ENCODE measurements around the gene SLC27A3.
"Not testable (repeated sequence)": the region's sequence is repeated elsewhere in the genome, so short reads cannot be mapped to it uniquely, and the experiment has no call there.

SLC27A3 gene

DNA sequence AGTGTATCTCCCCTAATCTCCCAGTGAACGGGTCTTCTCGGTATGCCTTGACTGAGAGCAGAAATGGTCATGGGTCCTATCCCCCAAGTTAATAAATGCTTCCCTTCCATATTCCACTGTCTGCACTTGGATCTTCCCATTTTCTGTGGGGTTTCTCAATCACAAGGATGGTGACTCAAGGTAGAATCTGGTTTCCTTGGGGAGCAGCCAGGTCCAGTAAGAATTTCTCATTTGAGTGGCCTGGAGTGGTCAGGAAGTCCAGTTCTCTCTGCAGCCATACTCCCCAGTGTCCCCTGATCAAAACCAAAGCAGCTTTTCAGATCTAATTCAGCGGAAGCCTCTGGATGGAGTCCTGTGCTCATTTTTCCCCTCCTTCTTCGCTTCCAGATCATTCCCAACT, 14.8 kb upstream of the SLC27A3 start:
- in situ Hi-C loops (cut with HindIII; ENCODE audit: low sequenced_read_pairs): no loop called here
- TF ChIP-seq, protein P1, sequence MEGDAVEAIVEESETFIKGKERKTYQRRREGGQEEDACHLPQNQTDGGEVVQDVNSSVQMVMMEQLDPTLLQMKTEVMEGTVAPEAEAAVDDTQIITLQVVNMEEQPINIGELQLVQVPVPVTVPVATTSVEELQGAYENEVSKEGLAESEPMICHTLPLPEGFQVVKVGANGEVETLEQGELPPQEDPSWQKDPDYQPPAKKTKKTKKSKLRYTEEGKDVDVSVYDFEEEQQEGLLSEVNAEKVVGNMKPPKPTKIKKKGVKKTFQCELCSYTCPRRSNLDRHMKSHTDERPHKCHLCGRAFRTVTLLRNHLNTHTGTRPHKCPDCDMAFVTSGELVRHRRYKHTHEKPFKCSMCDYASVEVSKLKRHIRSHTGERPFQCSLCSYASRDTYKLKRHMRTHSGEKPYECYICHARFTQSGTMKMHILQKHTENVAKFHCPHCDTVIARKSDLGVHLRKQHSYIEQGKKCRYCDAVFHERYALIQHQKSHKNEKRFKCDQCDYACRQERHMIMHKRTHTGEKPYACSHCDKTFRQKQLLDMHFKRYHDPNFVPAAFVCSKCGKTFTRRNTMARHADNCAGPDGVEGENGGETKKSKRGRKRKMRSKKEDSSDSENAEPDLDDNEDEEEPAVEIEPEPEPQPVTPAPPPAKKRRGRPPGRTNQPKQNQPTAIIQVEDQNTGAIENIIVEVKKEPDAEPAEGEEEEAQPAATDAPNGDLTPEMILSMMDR (IDR thresholded peaks at IDR 0.05; ENCODE audit: low read depth, low read length, missing control alignments): no peak
- no peak for DNase-seq (ENCODE audit: low read depth)
- no peak overlapping the region for H3K4me3 ChIP-seq (ENCODE audit: low read depth, low read length)

- no peak overlapping the region for H3K4me3 ChIP-seq (ENCODE audit: low read depth, low read length)
- in situ Hi-C loops (cut with HindIII; ENCODE audit: low sequenced_read_pairs): no loop called here
- DNase-seq (ENCODE audit: low read depth): no peak
- TF ChIP-seq, protein P1 (IDR thresholded peaks at IDR 0.05; ENCODE audit: low read depth, low read length, missing control alignments): no peak
Observed at GRCh38 chr1:153763365-153764225, 11.6 kb upstream of the SLC27A3 start.

DNA sequence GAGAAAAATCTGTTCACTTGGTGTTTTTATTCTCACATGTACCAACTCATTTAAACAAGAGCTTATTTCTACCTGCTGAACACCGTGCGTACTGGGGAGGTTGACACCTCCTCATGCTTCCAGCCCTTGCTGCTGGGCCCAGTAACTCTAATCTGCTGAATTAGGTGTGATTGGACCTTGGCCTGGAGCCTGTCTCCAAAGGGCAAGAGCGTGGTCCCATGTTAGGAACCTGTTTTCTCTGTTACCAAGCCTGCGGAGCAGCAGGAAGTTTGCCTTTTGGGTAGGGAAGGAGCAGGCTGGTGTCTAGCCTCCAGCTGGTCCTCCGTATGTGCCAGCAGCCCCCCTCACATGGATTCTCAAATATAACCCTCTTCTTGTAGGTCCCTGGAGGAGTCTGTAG, 10.9 kb upstream of the SLC27A3 start:
- DNase-seq (ENCODE audit: low read depth): no peak
- TF ChIP-seq, protein P1 (IDR thresholded peaks at IDR 0.05; ENCODE audit: low read depth, low read length, missing control alignments): no peak
- in situ Hi-C loops (cut with HindIII; ENCODE audit: low sequenced_read_pairs): no loop called here
- no peak overlapping the region for H3K4me3 ChIP-seq (ENCODE audit: low read depth, low read length)

DNA sequence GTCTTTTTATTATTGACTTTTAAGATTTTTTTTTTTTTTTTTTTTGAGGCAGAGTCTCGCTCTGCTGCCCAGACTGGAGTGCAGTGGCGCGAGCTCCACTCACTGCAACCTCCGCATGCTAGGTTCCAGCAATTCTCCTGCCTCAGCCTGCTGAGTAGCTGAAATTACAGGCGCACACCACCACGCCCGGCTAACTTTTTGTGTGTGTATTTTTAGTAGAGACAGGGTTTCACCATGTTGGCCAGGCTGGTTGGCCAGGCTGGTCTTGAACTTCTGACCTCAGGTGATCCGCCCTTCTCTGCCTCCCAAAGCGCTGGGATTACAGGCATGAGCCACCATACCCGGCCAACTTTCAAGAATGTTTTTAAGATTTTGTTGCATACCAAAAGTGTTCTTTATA, 8.5 kb upstream of the SLC27A3 start:
- DNase-seq (ENCODE audit: low read depth); in situ Hi-C loops (cut with HindIII; ENCODE audit: low sequenced_read_pairs); H3K4me3 ChIP-seq (ENCODE audit: low read depth, low read length): not testable (repeated sequence)

GRCh38 chr1:153767519-153767918, 7.7 kb upstream of the SLC27A3 start:
- DNase-seq (ENCODE audit: low read depth): no peak
- TF ChIP-seq, protein P1 (IDR thresholded peaks at IDR 0.05; ENCODE audit: low read depth, low read length, missing control alignments): no peak
- H3K4me3 ChIP-seq (ENCODE audit: low read depth, low read length): no peak overlapping the region
- in situ Hi-C loops (cut with HindIII; ENCODE audit: low sequenced_read_pairs): no loop called here

DNA sequence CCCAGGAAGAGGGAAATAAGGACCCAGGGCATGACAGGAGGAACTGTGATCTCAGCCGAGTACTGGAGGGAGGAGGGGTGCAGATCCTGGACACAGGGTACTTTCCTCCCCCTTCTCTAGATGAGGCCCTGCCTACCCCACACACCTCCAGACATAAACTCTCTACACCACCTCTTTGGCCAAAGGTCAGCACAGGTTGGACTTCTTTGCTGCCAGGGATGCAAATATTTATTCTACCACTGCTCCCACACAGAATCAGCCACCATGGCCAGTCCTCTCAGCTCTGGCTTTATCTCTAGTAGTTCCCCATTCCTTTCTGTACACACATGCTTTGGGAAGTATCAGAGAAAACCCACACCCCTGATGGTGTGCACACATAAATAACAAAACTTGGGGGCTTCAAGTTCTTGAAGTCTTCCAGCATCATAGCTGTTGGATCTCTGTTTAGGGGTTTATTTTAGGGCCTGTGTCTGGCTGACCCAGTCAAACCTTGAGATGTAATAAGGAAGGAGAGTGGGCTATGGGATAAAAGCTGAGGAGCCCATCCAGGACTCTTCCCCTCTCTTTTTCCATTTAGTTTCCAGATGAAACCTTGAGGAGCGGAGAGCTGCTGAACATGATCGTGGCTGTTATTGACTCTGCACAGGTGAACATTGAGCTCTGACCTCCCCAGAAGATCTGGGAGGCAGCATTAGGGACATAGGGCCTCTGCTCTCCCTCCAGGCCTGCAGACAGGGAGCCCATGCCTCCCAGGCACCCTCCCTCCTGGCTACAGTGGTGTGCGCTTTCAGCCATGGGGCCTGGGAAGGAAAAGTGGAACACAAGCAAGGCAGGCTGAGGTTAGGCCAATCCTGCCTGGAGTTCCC, 6.7 kb upstream of the SLC27A3 start:
- TF ChIP-seq, protein P1 (IDR thresholded peaks at IDR 0.05; ENCODE audit: low read depth, low read length, missing control alignments): no peak
- in situ Hi-C loops (cut with HindIII; ENCODE audit: low sequenced_read_pairs): no loop called here
- no peak for DNase-seq (ENCODE audit: low read depth)
- no peak overlapping the region for H3K4me3 ChIP-seq (ENCODE audit: low read depth, low read length)

DNA sequence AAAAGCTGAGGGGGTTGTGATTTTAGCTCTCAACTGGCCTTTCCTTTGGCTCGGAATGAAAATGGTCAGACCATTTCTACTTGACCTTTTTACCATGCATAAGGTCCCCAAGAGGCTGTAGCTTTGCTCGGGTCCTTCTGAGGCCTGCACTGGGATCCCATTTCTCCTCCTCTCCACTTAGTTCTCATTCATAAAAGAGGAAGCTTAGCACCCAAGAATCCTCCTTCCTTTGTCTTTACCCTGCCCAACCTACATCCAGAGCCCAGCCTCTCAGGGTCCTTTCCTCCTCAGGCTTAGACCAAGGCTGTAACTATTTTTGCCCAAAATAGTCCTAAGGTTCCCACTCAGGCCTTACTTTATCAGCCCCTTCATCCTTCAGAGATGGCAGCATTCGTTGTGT, 6.0 kb upstream of the SLC27A3 start:
- H3K4me3 ChIP-seq (ENCODE audit: low read depth, low read length): no peak overlapping the region
- TF ChIP-seq, protein P1 (IDR thresholded peaks at IDR 0.05; ENCODE audit: low read depth, low read length, missing control alignments): no peak
- in situ Hi-C loops (cut with HindIII; ENCODE audit: low sequenced_read_pairs): no loop called here
- DNase-seq (ENCODE audit: low read depth): no peak
